HEK293 (cell line): ENCODE data around the gene ARHGAP26.
"Not testable (repeated sequence)": the region's sequence is repeated elsewhere in the genome, so short reads cannot be mapped to it uniquely, and the experiment has no call there.

Experiments used
- CTCF ChIA-PET: fragments of 350-600 bp; formaldehyde crosslinking; extraction: SDS; loops from one replicate; lab custom pipeline; 2021; ENCODE audit warnings: antibody characterized with exemption; lab: Yijun Ruan, JAX
- POLR2A ChIA-PET: fragments of 300-600 bp; formaldehyde crosslinking; extraction: SDS; loops from one replicate; lab custom pipeline; 2020; ENCODE audit warnings: antibody characterized with exemption, inconsistent platforms; lab: Yijun Ruan, JAX
- H3K27ac ChIP-seq: fragments of 200-500 bp; sonication (Bioruptor generic); 2 replicates; pipeline ENCODE4 v1.5.1; 2014; ENCODE audit warnings: low read depth, low read length, control low read depth, inconsistent platforms; ENCODE audit errors: extremely low read depth
- H3K36me3 ChIP-seq, 2 experiments: fragments of 200-500 bp in 1 of 2; sonication (Bioruptor generic) in 1 of 2; 1 replicate in 1 of 2; 2 replicates in 1 of 2; pipeline ENCODE4 v1.5.1; 2014 to 2017; ENCODE audit warnings: inconsistent platforms in 2 of 2, low read length in 2 of 2; ENCODE audit not compliant: control insufficient read depth in 2 of 2, insufficient read depth in 1 of 2
- H3K4me1 ChIP-seq: fragments of 200-500 bp; sonication (Bioruptor generic); 2 replicates; pipeline ENCODE4 v1.5.1; 2014; ENCODE audit warnings: mild to moderate bottlenecking, low read length, inconsistent platforms; ENCODE audit not compliant: control insufficient read depth, insufficient read depth
- H3K4me3 ChIP-seq: 2 replicates; pipeline ENCODE4 v1.5.1; 2011; ENCODE audit warnings: low read depth, mild to moderate bottlenecking, control low read depth, low read length, moderate library complexity
- H3K9me3 ChIP-seq: fragments of 200-500 bp; sonication (Bioruptor generic); 2 replicates; pipeline ENCODE4 v1.5.1; 2014; ENCODE audit warnings: low read depth, low read length, inconsistent platforms; ENCODE audit not compliant: control insufficient read depth, insufficient read depth
- FEZF1 ChIP-seq: fragments of 450-650 bp; formaldehyde crosslinking; IDR thresholded peaks from 2 replicates; pipeline ENCODE4 v1.5.1; 2016; ENCODE audit warnings: missing biosample characterization, missing genetic modification characterization
- GLIS2 ChIP-seq: fragments of 450-650 bp; formaldehyde crosslinking; IDR thresholded peaks from 2 replicates; pipeline ENCODE4 v1.5.1; 2016; ENCODE audit warnings: missing biosample characterization, missing genetic modification characterization
- KLF9 ChIP-seq: fragments of 450-650 bp; formaldehyde crosslinking; IDR thresholded peaks from 2 replicates; pipeline ENCODE4 v1.5.1; 2016; ENCODE audit warnings: missing biosample characterization, missing genetic modification characterization, low read depth
- MEIS1 ChIP-seq: sonication (generic); formaldehyde crosslinking; IDR thresholded peaks from 2 replicates; pipeline ENCODE4 v1.8.1; 2022; ENCODE audit warnings: missing genetic modification reagents, mild to moderate bottlenecking, borderline replicate concordance
- TCF7L2 ChIP-seq: IDR thresholded peaks from 2 replicates; pipeline ENCODE4 v1.6.1; 2011; ENCODE audit warnings: low read depth, mild to moderate bottlenecking, inconsistent platforms, low read length, moderate library complexity, borderline replicate concordance
- ZNF146 ChIP-seq: fragments of 450-650 bp; formaldehyde crosslinking; IDR thresholded peaks from 2 replicates; pipeline ENCODE4 v1.5.1; 2016; ENCODE audit warnings: missing biosample characterization, missing genetic modification characterization
- ZNF16 ChIP-seq: fragments of 450-650 bp; formaldehyde crosslinking; IDR thresholded peaks from 2 replicates; pipeline ENCODE4 v1.5.1; 2016; ENCODE audit warnings: low read depth, missing biosample characterization, missing genetic modification characterization
- ZNF2 ChIP-seq: fragments of 450-650 bp; formaldehyde crosslinking; IDR thresholded peaks from 2 replicates; pipeline ENCODE4 v1.5.1; 2016; ENCODE audit warnings: missing biosample characterization, missing genetic modification characterization
- ZNF654 ChIP-seq: fragments of 450-650 bp; formaldehyde crosslinking; IDR thresholded peaks from 2 replicates; pipeline ENCODE4 v1.5.1; 2016; ENCODE audit warnings: low read depth, missing biosample characterization, missing genetic modification characterization
- ZNF707 ChIP-seq: fragments of 450-650 bp; formaldehyde crosslinking; IDR thresholded peaks from 2 replicates; pipeline ENCODE4 v1.5.1; 2016; ENCODE audit warnings: missing biosample characterization, missing genetic modification characterization
- ZXDB ChIP-seq: fragments of 450-650 bp; formaldehyde crosslinking; IDR thresholded peaks from 2 replicates; pipeline ENCODE4 v1.5.1; 2016; ENCODE audit warnings: missing biosample characterization, missing genetic modification characterization
- TF ChIP-seq, protein P1 (sequence below): fragments of 450-650 bp; formaldehyde crosslinking; IDR thresholded peaks from 2 replicates; pipeline ENCODE4 v1.5.1; 2016; ENCODE audit warnings: missing biosample characterization, missing genetic modification characterization
- TF ChIP-seq, protein P2 (sequence below): fragments of 450-650 bp; formaldehyde crosslinking; IDR thresholded peaks from 2 replicates; pipeline ENCODE4 v1.5.1; 2017; ENCODE audit warnings: missing biosample characterization, missing genetic modification characterization
- TF ChIP-seq, protein P3 (sequence below): fragments of 450-650 bp; formaldehyde crosslinking; IDR thresholded peaks from 2 replicates; pipeline ENCODE4 v1.5.1; 2016; ENCODE audit warnings: missing biosample characterization, missing genetic modification characterization, borderline replicate concordance
- TF ChIP-seq, protein P4 (sequence below): fragments of 450-650 bp; formaldehyde crosslinking; IDR thresholded peaks from 2 replicates; pipeline ENCODE4 v1.5.1; 2016; ENCODE audit warnings: missing biosample characterization, missing genetic modification characterization

Gene ARHGAP26

DNA sequence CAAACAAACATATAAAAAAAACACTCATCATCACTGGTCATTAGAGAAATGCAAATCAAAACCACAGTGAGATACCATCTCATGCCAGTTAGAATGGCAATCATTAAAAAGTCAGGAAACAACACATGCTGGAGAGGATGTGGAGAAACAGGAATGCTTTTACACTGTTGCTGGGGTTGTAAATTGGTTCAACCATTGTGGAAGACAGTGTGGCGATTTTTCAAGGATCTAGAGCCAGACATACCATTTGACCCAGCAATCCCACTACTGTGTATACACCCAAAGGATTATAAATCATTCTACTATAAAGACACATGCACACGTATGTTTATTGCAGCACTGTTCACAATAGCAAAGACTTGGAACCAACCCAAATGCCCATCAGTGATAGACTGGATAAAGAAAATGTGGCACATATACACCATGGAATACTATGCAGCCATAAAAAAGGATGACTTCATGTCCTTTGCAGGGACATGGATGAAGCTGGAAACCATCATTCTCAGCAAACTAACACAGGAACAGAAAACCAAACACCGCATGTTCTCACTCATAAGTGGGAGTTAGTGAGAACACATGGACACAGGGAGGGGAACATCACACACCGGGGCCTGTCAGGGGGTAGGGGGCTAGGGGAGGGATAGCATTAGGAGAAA is 433.3 kb downstream of the ARHGAP26 start:
- H3K36me3 ChIP-seq, POLR2A ChIA-PET, H3K4me3 ChIP-seq, H3K27ac ChIP-seq, H3K9me3 ChIP-seq, H3K4me1 ChIP-seq: not testable (repeated sequence)
- peak; percentile 92 for TF ChIP-seq ZNF146 (tag by site-specific recombination)
- TF ChIP-seq, protein P1, sequence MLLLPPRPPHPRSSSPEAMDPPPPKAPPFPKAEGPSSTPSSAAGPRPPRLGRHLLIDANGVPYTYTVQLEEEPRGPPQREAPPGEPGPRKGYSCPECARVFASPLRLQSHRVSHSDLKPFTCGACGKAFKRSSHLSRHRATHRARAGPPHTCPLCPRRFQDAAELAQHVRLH (tag by site-specific recombination), result peak; percentile 43; the same call in 1 of the 2 replicates
- CTCF ChIA-PET, result interaction anchor here (0.6 kb wide), 1 partner anchor 622 kb away, joined by 3 read pairs; no protein-coding TSS in a partner anchor

DNA sequence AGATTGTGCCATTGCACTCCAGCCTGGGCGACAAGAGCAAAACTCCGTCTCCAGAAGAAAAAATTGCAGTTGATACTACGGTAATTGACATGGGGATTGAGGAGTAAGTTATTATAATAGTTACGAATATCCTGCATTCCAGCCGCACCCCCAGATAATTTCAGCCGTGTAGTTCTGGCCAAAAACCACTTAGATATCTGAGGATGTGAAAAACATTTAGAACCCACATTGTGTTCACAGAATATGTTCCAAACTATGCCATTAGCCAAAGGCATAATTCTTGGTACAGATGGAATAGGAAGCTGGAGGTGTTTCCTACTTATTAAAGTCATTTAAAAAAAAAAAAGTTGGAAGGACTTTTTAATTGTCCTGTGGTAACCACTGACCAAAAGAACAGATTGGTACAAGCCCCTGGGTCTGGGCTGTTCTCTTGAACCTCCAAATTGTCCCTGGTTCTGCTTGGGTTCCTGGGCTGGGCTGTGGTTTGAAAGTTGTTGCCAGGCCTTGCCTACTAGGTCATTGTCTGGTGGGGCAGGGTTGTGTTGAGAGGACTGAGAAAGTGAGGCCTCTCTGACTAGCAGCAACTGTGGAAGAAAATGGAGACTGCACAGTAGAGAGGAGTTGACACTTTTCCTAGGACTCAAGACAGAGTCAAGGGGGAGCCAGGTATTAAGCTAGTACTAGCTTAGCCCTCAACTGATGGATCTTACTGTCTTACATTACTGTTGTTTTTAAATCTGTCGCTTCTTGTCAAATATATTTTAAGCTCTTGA is 434.5 kb downstream of the ARHGAP26 start:
- POLR2A ChIA-PET, result no interaction called here
- CTCF ChIA-PET, result interaction anchor here (0.7 to 1.4 kb wide), 2 partner anchors 9 to 20 kb away, joined by 3 to 4 read pairs; no protein-coding TSS in a partner anchor
- Histone ChIP-seq H3K4me3 (no peak overlapping the region), H3K4me1 (peaks cover 3% of the 10 kb centered on the region; the same call in 1 of the 2 replicates)
- TF ChIP-seq, protein P2, sequence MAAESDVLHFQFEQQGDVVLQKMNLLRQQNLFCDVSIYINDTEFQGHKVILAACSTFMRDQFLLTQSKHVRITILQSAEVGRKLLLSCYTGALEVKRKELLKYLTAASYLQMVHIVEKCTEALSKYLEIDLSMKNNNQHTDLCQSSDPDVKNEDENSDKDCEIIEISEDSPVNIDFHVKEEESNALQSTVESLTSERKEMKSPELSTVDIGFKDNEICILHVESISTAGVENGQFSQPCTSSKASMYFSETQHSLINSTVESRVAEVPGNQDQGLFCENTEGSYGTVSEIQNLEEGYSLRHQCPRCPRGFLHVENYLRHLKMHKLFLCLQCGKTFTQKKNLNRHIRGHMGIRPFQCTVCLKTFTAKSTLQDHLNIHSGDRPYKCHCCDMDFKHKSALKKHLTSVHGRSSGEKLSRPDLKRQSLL (tag by site-specific recombination), result no peak
- TF ChIP-seq ZNF707 (tag by site-specific recombination) (no peak), ZNF16 (tag by site-specific recombination) (no peak)
- TF ChIP-seq, protein P3, sequence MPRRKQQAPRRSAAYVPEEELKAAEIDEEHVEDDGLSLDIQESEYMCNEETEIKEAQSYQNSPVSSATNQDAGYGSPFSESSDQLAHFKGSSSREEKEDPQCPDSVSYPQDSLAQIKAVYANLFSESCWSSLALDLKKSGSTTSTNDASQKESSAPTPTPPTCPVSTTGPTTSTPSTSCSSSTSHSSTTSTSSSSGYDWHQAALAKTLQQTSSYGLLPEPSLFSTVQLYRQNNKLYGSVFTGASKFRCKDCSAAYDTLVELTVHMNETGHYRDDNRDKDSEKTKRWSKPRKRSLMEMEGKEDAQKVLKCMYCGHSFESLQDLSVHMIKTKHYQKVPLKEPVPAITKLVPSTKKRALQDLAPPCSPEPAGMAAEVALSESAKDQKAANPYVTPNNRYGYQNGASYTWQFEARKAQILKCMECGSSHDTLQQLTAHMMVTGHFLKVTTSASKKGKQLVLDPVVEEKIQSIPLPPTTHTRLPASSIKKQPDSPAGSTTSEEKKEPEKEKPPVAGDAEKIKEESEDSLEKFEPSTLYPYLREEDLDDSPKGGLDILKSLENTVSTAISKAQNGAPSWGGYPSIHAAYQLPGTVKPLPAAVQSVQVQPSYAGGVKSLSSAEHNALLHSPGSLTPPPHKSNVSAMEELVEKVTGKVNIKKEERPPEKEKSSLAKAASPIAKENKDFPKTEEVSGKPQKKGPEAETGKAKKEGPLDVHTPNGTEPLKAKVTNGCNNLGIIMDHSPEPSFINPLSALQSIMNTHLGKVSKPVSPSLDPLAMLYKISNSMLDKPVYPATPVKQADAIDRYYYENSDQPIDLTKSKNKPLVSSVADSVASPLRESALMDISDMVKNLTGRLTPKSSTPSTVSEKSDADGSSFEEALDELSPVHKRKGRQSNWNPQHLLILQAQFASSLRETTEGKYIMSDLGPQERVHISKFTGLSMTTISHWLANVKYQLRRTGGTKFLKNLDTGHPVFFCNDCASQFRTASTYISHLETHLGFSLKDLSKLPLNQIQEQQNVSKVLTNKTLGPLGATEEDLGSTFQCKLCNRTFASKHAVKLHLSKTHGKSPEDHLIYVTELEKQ, result no peak
- TF ChIP-seq, all 188 proteins: peak for 0
- Histone ChIP-seq H3K27ac (no peak overlapping the region), H3K9me3 (no peaks in the 10 kb centered on the region), H3K36me3 (no peaks in the 10 kb centered on the region)

DNA sequence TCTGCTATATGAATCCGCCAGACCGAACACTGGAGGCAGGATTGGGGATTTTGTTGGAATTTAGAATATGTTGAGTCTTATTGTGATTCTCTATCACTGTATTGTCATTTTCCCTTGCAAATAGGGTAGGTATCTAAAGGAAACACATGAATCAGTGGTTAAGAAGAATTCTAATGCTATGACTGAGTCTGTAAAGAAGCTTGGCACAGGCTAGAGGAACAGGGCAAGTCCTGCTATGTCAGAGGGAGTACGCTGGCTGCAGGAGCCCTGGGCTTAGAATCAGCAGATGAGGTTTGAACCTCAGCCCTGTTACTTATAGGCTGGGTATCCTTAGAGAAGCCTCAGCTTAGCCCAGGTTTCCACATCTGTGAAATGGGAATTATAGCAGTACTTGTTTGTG is 435.2 kb downstream of the ARHGAP26 start:
- ChIA-PET CTCF (interaction anchor here (0.7 to 1.4 kb wide), 2 partner anchors 8 to 19 kb away, joined by 3 to 4 read pairs; no protein-coding TSS in a partner anchor), POLR2A (no interaction called here)
- Histone ChIP-seq H3K4me3 (no peak overlapping the region), H3K27ac (no peak overlapping the region), H3K9me3 (no peaks in the 10 kb centered on the region), H3K36me3 (no peaks in the 10 kb centered on the region), H3K4me1 (peaks cover 3% of the 10 kb centered on the region; the same call in 1 of the 2 replicates)
- no peak for TF ChIP-seq ZNF654 (tag by site-specific recombination)
- TF ChIP-seq MEIS1 (CRISPR knock-in tag), result no peak
- no peak for TF ChIP-seq TCF7L2
- no peak for TF ChIP-seq ZNF2 (tag by site-specific recombination)
- TF ChIP-seq FEZF1 (tag by site-specific recombination), result no peak
- TF ChIP-seq GLIS2, result no peak
- TF ChIP-seq, protein P4, sequence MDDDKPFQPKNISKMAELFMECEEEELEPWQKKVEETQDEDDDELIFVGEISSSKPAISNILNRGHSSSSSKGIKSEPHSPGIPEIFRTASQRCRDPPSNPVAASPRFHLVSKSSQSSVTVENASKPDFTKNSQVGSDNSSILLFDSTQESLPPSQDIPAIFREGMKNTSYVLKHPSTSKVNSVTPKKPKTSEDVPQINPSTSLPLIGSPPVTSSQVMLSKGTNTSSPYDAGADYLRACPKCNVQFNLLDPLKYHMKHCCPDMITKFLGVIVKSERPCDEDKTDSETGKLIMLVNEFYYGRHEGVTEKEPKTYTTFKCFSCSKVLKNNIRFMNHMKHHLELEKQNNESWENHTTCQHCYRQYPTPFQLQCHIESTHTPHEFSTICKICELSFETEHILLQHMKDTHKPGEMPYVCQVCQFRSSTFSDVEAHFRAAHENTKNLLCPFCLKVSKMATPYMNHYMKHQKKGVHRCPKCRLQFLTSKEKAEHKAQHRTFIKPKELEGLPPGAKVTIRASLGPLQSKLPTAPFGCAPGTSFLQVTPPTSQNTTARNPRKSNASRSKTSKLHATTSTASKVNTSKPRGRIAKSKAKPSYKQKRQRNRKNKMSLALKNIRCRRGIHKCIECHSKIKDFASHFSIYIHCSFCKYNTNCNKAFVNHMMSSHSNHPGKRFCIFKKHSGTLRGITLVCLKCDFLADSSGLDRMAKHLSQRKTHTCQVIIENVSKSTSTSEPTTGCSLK, result no peak
- TF ChIP-seq KLF9 (tag by site-specific recombination), result no peak
- TF ChIP-seq ZXDB (tag by site-specific recombination), result no peak
